K562 (cell line): ENCODE data around the gene DOLPP1. TPM values are rescaled to one million over a fixed set of nuclear protein-coding genes. Genes with fewer than 3 reads are reported as not detected.

Source experiments
- ADNP ChIP-seq: fragments of 200-800 bp; sonication (Bioruptor generic); IDR thresholded peaks from 2 replicates; pipeline ENCODE4 v1.6.1; 2016; ENCODE audit warnings: missing genetic modification characterization, missing compliant biosample characterization
- BRD4 ChIP-seq: fragments of 200-600 bp; sonication (generic); IDR thresholded peaks from 2 replicates; pipeline ENCODE4 v1.6.1; 2017; ENCODE audit warnings: inconsistent platforms
- GATAD2A ChIP-seq: fragments of 450-650 bp; IDR thresholded peaks from 2 replicates; pipeline ENCODE4 v1.6.1; 2017
- PCBP1 ChIP-seq: fragments of 200-400 bp; formaldehyde crosslinking; IDR thresholded peaks from 2 replicates; pipeline ENCODE4 v1.6.1; 2018; ENCODE audit warnings: mild to moderate bottlenecking, low read depth, low read length; ENCODE audit not compliant: poor library complexity, severe bottlenecking
- PCBP2 ChIP-seq: fragments of 200-400 bp; formaldehyde crosslinking; IDR thresholded peaks from 2 replicates; pipeline ENCODE4 v1.6.1; 2018; ENCODE audit warnings: low read length, low read depth, mild to moderate bottlenecking, moderate library complexity; ENCODE audit not compliant: poor library complexity, severe bottlenecking
- RBM17 ChIP-seq: fragments of 200-400 bp; formaldehyde crosslinking; IDR thresholded peaks from 2 replicates; pipeline ENCODE4 v1.6.1; 2017; ENCODE audit warnings: low read depth, mild to moderate bottlenecking, low read length, borderline replicate concordance
- RUNX1 ChIP-seq: sonication (generic); IDR thresholded peaks from 2 replicates; pipeline ENCODE4 v1.6.1; 2016; ENCODE audit warnings: antibody characterized with exemption, low read depth
- SPI1 ChIP-seq: IDR thresholded peaks from 2 replicates; pipeline ENCODE4 v1.6.1; 2011; ENCODE audit warnings: low read depth, low read length, control low read depth, borderline replicate concordance
- TSHZ1 ChIP-seq: fragments of 250-450 bp; sonication (Bioruptor Pico); IDR thresholded peaks from 2 replicates; pipeline ENCODE4 v1.4.0; 2020; ENCODE audit warnings: mild to moderate bottlenecking, moderate library complexity
- ZBTB40 ChIP-seq, 2 experiments: fragments of 450-650 bp in 1 of 2; sonication (generic) in 1 of 2; formaldehyde crosslinking in 1 of 2; IDR thresholded peaks; 2 replicates each; pipeline versions ENCODE4 v1.7.1 to v1.9.0; 2016 to 2022; ENCODE audit warnings: inconsistent platforms in 1 of 2, mild to moderate bottlenecking in 1 of 2, missing genetic modification reagents in 1 of 2
- ZC3H4 ChIP-seq: sonication (generic); formaldehyde crosslinking; IDR thresholded peaks from 2 replicates; pipeline ENCODE4 v1.9.0; 2021; ENCODE audit warnings: missing genetic modification reagents, borderline replicate concordance
- ZNF133 ChIP-seq: fragments of 250-450 bp; sonication (Bioruptor Pico); IDR thresholded peaks from 2 replicates; pipeline ENCODE4 v1.4.0; 2020; ENCODE audit warnings: mild to moderate bottlenecking
- ZNF184 ChIP-seq: sonication (generic); formaldehyde crosslinking; IDR thresholded peaks from 2 replicates; pipeline ENCODE4 v1.5.0; 2020; ENCODE audit warnings: missing genetic modification reagents
- polyA plus RNA-seq, 8 experiments: library from polyadenylated mRNA; depleted of rRNA in 4 of 8; stranded (reverse) in 5 of 8; unstranded in 3 of 8; fragments of >200 nt; fragmentation: Nextera tagmentation in 2 of 8; fragmentation: Illumina TruSeq in 1 of 8; extraction: Ambion mirVana in 2 of 8; extraction: Trizol in 1 of 8; gene quantifications; 2 replicates each; pipeline versions ENCODE4 v1.2.1 to v1.2.3, GENCODE V29; 2011 to 2014; ENCODE audit warnings: inconsistent platforms in 1 of 8, missing spikeins in 1 of 8
- total RNA-seq, 7 experiments: library from RNA; depleted of rRNA in 6 of 7; stranded (reverse); fragments of >200 nt in 6 of 7; fragmentation: Illumina TruSeq in 2 of 7; extraction: Trizol in 2 of 7; gene quantifications; 2 replicates each; pipeline versions ENCODE4 v1.2.1 to v1.2.3, GENCODE V29; 2011 to 2021; ENCODE audit warnings: low replicate concordance in 1 of 7

Gene DOLPP1
- total and polyA plus RNA-seq, 9 of the 15 experiments (the other 6 are each of a cell fraction or from before 2014, with no cell fraction given) = 3.0 to 39.8 (median 30.5) TPM

- TF ChIP-seq TSHZ1 (CRISPR knock-in tag) = no peak
- TF ChIP-seq GATAD2A = 0 out of 2 replicates have a peak, but pooled peaks have one; percentile 18
- no peak for TF ChIP-seq ZNF133 (CRISPR knock-in tag)
- peak; percentile 60; the same call in 1 of the 2 replicates for TF ChIP-seq SPI1
- TF ChIP-seq ZBTB40 (IDR thresholded peaks at IDR 0.05) = no peak
- TF ChIP-seq ZBTB40 (CRISPR knock-in tag; IDR thresholded peaks at IDR 0.05) = no peak
- TF ChIP-seq PCBP1 = peak; percentile 94
- TF ChIP-seq RBM17 = no peak
- peak; percentile 99 for TF ChIP-seq RUNX1
- TF ChIP-seq ZNF184 (CRISPR knock-in tag) = no peak
- TF ChIP-seq BRD4 = peak; percentile 61; the same call in 1 of the 2 replicates
- TF ChIP-seq PCBP2 = no peak
- no peak for TF ChIP-seq ZC3H4
- no peak for TF ChIP-seq ADNP (tag)
Observed at GRCh38 chr9:129068990-129069861, 11.7 kb upstream of the DOLPP1 start (continued).
